Activated B cell treated with CpG ODN at 0.5 μM for 24 hours (primary cell): ENCODE measurements around the gene MEIOSIN. TPM values are rescaled to one million over a fixed set of nuclear protein-coding genes. Genes with fewer than 3 reads are reported as not detected.

ENCODE experiments used
- ATAC-seq: fragments of 200-7000 bp; cut with Tn5 transposase; one replicate; pipeline ENCODE4 v1.10.0; 2021; ENCODE audit warnings: low read depth, mild to moderate bottlenecking, moderate library complexity
- CTCF ChIA-PET: fragments of 350-600 bp; sonication (Branson Sonifier 250); formaldehyde crosslinking; loops from one replicate; lab custom pipeline; 2021; ENCODE audit warnings: antibody characterized with exemption; lab: Charles Lee
- POLR2A ChIA-PET: fragments of 350-600 bp; sonication (Branson Sonifier 250); formaldehyde crosslinking; loops from one replicate; lab custom pipeline; 2021; ENCODE audit warnings: antibody characterized with exemption; lab: Charles Lee
- DNase-seq: peaks from one replicate; pipeline ENCODE4 v3.0.0; 2022
- H3K27ac Mint-ChIP-seq: one replicate; pipeline ENCODE4 v1.8.0; 2020; ENCODE audit warnings: mixed read lengths
- H3K27me3 Mint-ChIP-seq: one replicate; pipeline ENCODE4 v1.8.0; 2021; ENCODE audit warnings: mixed read lengths
- H3K36me3 Mint-ChIP-seq: one replicate; pipeline ENCODE4 v1.8.0; 2021; ENCODE audit warnings: low read depth, mixed read lengths
- H3K4me1 Mint-ChIP-seq: one replicate; pipeline ENCODE4 v1.8.0; 2021; ENCODE audit warnings: mixed read lengths
- H3K4me3 Mint-ChIP-seq: one replicate; pipeline ENCODE4 v1.8.0; 2020; ENCODE audit warnings: mild to moderate bottlenecking, mixed read lengths
- H3K9me3 Mint-ChIP-seq: one replicate; pipeline ENCODE4 v1.8.0; 2020; ENCODE audit warnings: mixed read lengths
- intact Hi-C: fragments of 100-400 bp; cut with micrococcal nuclease; formaldehyde crosslinking; loops from one replicate; pipeline ENCODE4 v1.15.1; 2024
- total RNA-seq: library from RNA; stranded (reverse); gene quantifications from 2 replicates; pipeline ENCODE4 v1.2.3, GENCODE V29; 2022
- TF ChIP-seq, protein P1 (sequence below): fragments of 200-600 bp; IDR thresholded peaks from one replicate; pipeline ENCODE4 v1.8.0; 2022; ENCODE audit warnings: antibody characterized with exemption, mild to moderate bottlenecking

Gene MEIOSIN
- total RNA-seq, 1 donor from 2014 or later, result not detected

DNA sequence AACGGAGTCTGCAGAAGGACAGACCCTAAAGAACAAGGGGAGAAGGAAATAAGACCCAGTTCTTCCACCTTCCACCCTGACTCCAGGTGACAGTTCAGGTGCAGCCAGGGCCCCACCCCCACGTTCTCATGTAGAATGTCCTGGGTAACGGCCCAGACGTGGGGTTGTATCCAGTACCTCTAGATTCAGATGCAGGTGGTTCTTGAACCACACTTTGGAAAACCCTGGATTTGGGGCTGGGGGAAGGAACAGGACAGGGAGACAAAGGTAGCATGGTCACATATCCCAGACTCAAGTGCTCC, 46.9 kb downstream of the MEIOSIN start:
- CTCF ChIA-PET, result no interaction called here

DNA sequence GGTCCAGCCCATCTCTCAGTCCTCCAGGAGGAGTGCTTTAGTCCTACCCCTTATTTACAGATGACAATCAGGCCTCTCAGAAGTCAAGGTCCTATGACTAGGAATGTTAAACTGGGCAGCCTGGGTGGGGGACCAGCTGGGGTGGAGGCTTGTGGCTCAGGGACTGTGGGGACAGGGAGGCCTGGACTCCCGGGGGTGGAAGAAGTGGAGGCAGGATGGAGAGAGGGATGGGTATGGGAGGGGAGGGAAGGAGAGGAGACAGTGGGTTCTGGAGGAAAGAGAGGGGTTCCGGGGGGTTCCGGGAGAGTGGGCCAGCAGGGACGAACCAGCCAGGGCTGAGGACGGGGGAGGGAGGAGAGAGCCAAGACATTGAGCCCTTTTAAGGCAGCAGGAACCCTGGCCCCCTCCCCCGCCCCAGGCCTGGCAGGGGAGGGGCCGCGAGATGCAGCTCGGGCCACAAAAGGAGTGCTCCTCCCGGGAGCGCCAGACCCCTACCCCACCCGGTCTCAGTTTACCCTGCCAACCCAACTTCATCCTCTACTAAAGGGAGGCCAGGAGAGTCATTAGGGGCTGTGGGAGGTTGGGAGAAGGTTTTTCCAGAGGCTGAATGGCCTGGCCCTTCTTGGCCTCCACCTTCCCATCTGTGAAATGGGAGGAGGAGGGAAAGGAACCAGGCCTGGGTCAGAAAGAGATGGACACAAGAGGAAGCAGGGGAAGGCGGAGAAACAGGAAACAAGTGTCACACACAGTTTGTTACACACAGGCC, 47.4 kb downstream of the MEIOSIN start:
- ChIA-PET POLR2A (no interaction called here), CTCF (interaction anchor here (0.5 kb wide), 1 partner anchor 410 kb away, joined by 3 read pairs; the partner anchor contains the start of gene ERCC2)
- Mint-ChIP-seq H3K27me3 (peaks cover 4% of the 10 kb centered on the region), H3K9me3 (no peaks in the 10 kb centered on the region), H3K4me1 (peaks cover 26% of the 10 kb centered on the region), H3K4me3 (no peak overlapping the region), H3K27ac (no peak overlapping the region), H3K36me3 (peaks cover 13% of the 10 kb centered on the region)
- DNase-seq, result no peak
- ATAC-seq, result no peak
- TF ChIP-seq, protein P1, sequence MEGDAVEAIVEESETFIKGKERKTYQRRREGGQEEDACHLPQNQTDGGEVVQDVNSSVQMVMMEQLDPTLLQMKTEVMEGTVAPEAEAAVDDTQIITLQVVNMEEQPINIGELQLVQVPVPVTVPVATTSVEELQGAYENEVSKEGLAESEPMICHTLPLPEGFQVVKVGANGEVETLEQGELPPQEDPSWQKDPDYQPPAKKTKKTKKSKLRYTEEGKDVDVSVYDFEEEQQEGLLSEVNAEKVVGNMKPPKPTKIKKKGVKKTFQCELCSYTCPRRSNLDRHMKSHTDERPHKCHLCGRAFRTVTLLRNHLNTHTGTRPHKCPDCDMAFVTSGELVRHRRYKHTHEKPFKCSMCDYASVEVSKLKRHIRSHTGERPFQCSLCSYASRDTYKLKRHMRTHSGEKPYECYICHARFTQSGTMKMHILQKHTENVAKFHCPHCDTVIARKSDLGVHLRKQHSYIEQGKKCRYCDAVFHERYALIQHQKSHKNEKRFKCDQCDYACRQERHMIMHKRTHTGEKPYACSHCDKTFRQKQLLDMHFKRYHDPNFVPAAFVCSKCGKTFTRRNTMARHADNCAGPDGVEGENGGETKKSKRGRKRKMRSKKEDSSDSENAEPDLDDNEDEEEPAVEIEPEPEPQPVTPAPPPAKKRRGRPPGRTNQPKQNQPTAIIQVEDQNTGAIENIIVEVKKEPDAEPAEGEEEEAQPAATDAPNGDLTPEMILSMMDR, result no peak
- intact Hi-C loops, result no loop called here

More for the DNA sequence above, 46.9 kb downstream of the MEIOSIN start:
- no peak overlapping the region for H3K4me3 Mint-ChIP-seq
- no peaks in the 10 kb centered on the region for H3K9me3 Mint-ChIP-seq
- intact Hi-C loops, result no loop called here
- H3K36me3 Mint-ChIP-seq, result peaks cover 13% of the 10 kb centered on the region
- TF ChIP-seq, protein P1, result no peak
- no peak for DNase-seq
- H3K4me1 Mint-ChIP-seq, result peaks cover 26% of the 10 kb centered on the region
- H3K27me3 Mint-ChIP-seq, result peaks cover 4% of the 10 kb centered on the region
- POLR2A ChIA-PET, result no interaction called here
- H3K27ac Mint-ChIP-seq, result no peak overlapping the region
- no peak for ATAC-seq

DNA sequence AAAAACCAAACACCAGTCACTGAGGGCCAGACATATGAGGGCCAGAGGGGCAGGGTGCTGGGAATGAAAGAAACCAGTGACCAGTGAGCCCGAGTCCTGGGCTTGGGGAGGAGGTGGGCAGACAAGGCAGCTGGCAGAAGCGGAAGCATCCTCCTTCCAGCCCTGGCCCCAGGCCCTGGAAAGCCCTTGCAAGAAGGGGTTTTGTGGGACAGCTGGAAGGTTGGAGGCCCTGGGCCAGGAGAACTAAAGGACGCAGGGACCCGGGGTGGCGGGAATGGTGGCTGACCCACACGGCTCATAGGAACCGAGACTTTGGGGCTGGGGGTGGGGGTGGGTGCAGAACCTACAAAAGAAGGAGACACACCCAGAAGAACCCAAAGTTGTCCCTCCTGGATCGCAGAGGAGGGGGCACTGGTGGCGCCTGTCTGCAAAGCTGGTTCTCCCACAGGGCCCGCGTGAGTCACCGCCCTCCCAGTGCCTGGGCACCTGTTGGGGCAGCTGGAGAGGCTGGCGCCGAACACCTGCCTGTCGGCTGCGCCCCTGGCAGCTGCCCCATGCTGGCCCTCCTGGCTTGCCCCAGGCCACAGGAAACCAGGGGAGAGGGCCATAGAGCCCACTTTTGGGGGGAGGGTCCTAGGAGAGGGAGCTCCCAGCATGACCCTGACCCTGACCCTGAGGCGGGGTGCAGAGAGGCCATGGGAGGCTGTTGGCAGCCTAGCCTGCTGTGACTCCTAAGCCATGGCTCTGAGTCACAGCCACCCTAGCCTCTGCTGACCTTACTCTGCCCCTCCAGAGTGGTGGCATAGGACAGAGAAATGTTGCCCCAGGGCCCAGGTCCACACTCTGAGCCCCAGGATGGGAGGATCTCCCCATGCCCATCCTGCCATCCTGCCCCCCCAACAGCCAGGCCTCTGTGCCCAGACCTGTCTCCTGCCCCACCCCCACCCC, 48.2 kb downstream of the MEIOSIN start:
- TF ChIP-seq, protein P1, result no peak
- ATAC-seq (no peak), DNase-seq (no peak)
- Mint-ChIP-seq H3K4me3 (no peak overlapping the region), H3K4me1 (peaks cover 26% of the 10 kb centered on the region), H3K27me3 (peaks cover 4% of the 10 kb centered on the region), H3K36me3 (peaks cover 15% of the 10 kb centered on the region), H3K27ac (no peak overlapping the region), H3K9me3 (no peaks in the 10 kb centered on the region)
- intact Hi-C loops, result no loop called here
- ChIA-PET POLR2A (no interaction called here), CTCF (interaction anchor here (0.5 kb wide), 1 partner anchor 411 kb away, joined by 3 read pairs; the partner anchor contains the start of gene ERCC2)

DNA sequence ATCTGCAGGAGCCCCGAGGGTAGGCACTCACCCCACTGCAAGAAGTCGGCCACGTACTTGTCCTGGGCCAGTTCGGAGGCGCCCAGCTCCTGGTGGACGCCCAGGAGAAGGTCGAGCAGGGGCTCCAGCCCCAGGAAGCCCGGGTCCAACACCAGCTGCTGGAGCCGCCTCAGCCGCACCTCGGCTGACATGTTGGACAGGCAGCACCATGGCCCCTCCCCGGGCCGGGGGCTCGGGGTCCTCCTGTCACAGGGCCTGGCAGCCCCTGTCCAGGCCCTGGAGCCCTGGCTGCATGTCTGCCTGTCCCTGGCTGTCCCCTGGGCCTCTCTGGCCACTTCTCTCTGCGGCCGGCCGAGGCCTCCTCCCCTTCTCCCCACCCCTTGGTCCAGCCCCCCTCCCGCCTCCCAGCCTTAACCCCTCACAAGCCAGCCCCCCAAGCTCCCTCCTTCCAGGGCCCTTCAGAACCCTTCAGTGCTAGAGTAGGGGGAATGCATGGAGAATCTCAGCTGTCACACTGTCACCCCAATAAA, 49.0 kb downstream of the MEIOSIN start, which contains the start of gene DMPK:
Gene DMPK (minus strand): TSS at position 329 of the 530 bp plus-strand sequence. CDS start 138 bp downstream, at position 191.
- intact Hi-C loops, result no loop called here
- peaks cover 15% of the 10 kb centered on the region for H3K36me3 Mint-ChIP-seq
- H3K4me1 Mint-ChIP-seq, result peaks cover 26% of the 10 kb centered on the region
- POLR2A ChIA-PET, result interaction anchor here (0.6 to 1.1 kb wide), 7 partner anchors 10 to 413 kb away, joined by 4 to 8 read pairs (median 4); partner anchors contain the start of gene DMWD
- no peak for DNase-seq
- H3K4me3 Mint-ChIP-seq, result no peak within 1 kb of the TSS
- H3K9me3 Mint-ChIP-seq, result no peaks in the 10 kb centered on the region
- H3K27me3 Mint-ChIP-seq, result peaks cover 4% of the 10 kb centered on the region
- CTCF ChIA-PET, result no interaction called here
- ATAC-seq, result no peak
- TF ChIP-seq, protein P1, result no peak
- H3K27ac Mint-ChIP-seq, result no peak within 1 kb of the TSS
